Parathyroid adenoma (tissue), 2 donors: ENCODE results near the gene SMNDC1.

Experiments
- H2AFZ ChIP-seq: fragments of 300-600 bp; sonication (generic); one replicate; pipeline ENCODE4 v1.7.0; 2017; ENCODE audit warnings: antibody characterized with exemption, mild to moderate bottlenecking
- H3K27ac ChIP-seq: fragments of 300-600 bp; sonication (generic); one replicate; pipeline ENCODE4 v1.7.0; 2017
- H3K27me3 ChIP-seq: fragments of 300-600 bp; sonication (generic); one replicate; pipeline ENCODE4 v1.7.0; 2017; ENCODE audit warnings: low read length; ENCODE audit not compliant: control insufficient read depth, insufficient read depth
- H3K36me3 ChIP-seq: fragments of 300-600 bp; sonication (generic); one replicate; pipeline ENCODE4 v1.7.0; 2017; ENCODE audit warnings: low read length; ENCODE audit not compliant: control insufficient read depth, insufficient read depth
- H3K4me1 ChIP-seq: fragments of 300-600 bp; sonication (generic); one replicate; pipeline ENCODE4 v1.7.0; 2017; ENCODE audit warnings: control low read depth
- H3K4me2 ChIP-seq: fragments of 300-600 bp; sonication (generic); one replicate; pipeline ENCODE4 v1.7.0; 2017; ENCODE audit warnings: low read length
- H3K4me3 ChIP-seq: fragments of 300-600 bp; sonication (generic); one replicate; pipeline ENCODE4 v1.7.0; 2017; ENCODE audit warnings: low read depth, low read length
- H3K79me2 ChIP-seq: fragments of 300-600 bp; sonication (generic); one replicate; pipeline ENCODE4 v1.7.0; 2017; ENCODE audit warnings: control low read depth
- H3K9ac ChIP-seq: fragments of 300-600 bp; sonication (generic); one replicate; pipeline ENCODE4 v1.7.0; 2017; ENCODE audit warnings: mild to moderate bottlenecking
- H3K9me3 ChIP-seq: fragments of 300-600 bp; sonication (generic); one replicate; pipeline ENCODE4 v1.7.0; 2017; ENCODE audit warnings: low read length; ENCODE audit not compliant: control insufficient read depth
- CTCF ChIP-seq: fragments of 300-600 bp; sonication (generic); IDR thresholded peaks from one replicate; pipeline ENCODE4 v1.7.0; 2017; ENCODE audit warnings: antibody characterized with exemption, mild to moderate bottlenecking
- donor health status: primary hyperparathyroidism.

SMNDC1 gene

GRCh38 chr10:110242511-110242910, 62.2 kb downstream of the SMNDC1 start:
- Histone ChIP-seq H2AFZ (no peak overlapping the region), H3K4me2 (no peak overlapping the region), H3K9ac (no peak overlapping the region), H3K4me3 (no peak overlapping the region), H3K36me3 (no peaks in the 10 kb centered on the region), H3K4me1 (no peaks in the 10 kb centered on the region), H3K27ac (no peak overlapping the region), H3K9me3 (no peaks in the 10 kb centered on the region), H3K27me3 (no peaks in the 10 kb centered on the region), H3K79me2 (peaks cover 18% of the 10 kb centered on the region)
- no peak for TF ChIP-seq CTCF

- Histone ChIP-seq H3K4me1 (no peaks in the 10 kb centered on the region), H3K4me2 (no peak overlapping the region), H3K79me2 (peaks cover 19% of the 10 kb centered on the region), H3K27ac (no peak overlapping the region), H3K4me3 (no peak overlapping the region), H3K9me3 (no peaks in the 10 kb centered on the region), H3K36me3 (no peaks in the 10 kb centered on the region), H2AFZ (no peak overlapping the region), H3K27me3 (no peaks in the 10 kb centered on the region), H3K9ac (no peak overlapping the region)
- TF ChIP-seq CTCF: no peak
Measured at GRCh38 chr10:110241841-110242240, 62.9 kb downstream of the SMNDC1 start.

- Histone ChIP-seq H3K27me3 (no peaks in the 10 kb centered on the region), H3K9me3 (no peaks in the 10 kb centered on the region), H2AFZ (no peak overlapping the region), H3K4me3 (no peak overlapping the region), H3K36me3 (no peaks in the 10 kb centered on the region), H3K4me2 (no peak overlapping the region), H3K27ac (no peak overlapping the region), H3K79me2 (peaks cover 19% of the 10 kb centered on the region), H3K9ac (no peak overlapping the region), H3K4me1 (no peaks in the 10 kb centered on the region)
- no peak for TF ChIP-seq CTCF
Measured at GRCh38 chr10:110241407-110241806, 63.3 kb downstream of the SMNDC1 start.
